Ishikawa (cell line): ENCODE results near the gene ARHGAP12.

ENCODE experiments used
- CEBPB ChIP-seq: IDR thresholded peaks from 2 replicates; pipeline ENCODE4 v1.6.1; 2012
- CREB1 ChIP-seq: IDR thresholded peaks from 2 replicates; pipeline ENCODE4 v1.6.1; 2012; ENCODE audit warnings: low read depth
- EGR1 ChIP-seq: IDR thresholded peaks from 2 replicates; pipeline ENCODE4 v1.6.1; 2012
- EP300 ChIP-seq: IDR thresholded peaks from 2 replicates; pipeline ENCODE4 v1.6.1; 2012; ENCODE audit warnings: borderline replicate concordance
- FOXM1 ChIP-seq: IDR thresholded peaks from 2 replicates; pipeline ENCODE4 v1.6.1; 2012; ENCODE audit warnings: low read depth, borderline replicate concordance
- MAX ChIP-seq: IDR thresholded peaks from 2 replicates; pipeline ENCODE4 v1.6.1; 2012
- REST ChIP-seq: IDR thresholded peaks from 2 replicates; pipeline ENCODE4 v1.6.1; 2012; ENCODE audit warnings: low read depth, mild to moderate bottlenecking
- TAF1 ChIP-seq: IDR thresholded peaks from 2 replicates; pipeline ENCODE4 v1.6.1; 2012; ENCODE audit warnings: low read depth, mild to moderate bottlenecking
- TCF12 ChIP-seq: IDR thresholded peaks from 2 replicates; pipeline ENCODE4 v1.6.1; 2012; ENCODE audit warnings: low read depth
- USF1 ChIP-seq: IDR thresholded peaks from 2 replicates; pipeline ENCODE4 v1.6.1; 2012
- YY1 ChIP-seq: IDR thresholded peaks from 2 replicates; pipeline ENCODE4 v1.6.1; 2012; ENCODE audit warnings: low read depth

GRCh38 chr10:31757831-31758230 is 170.8 kb downstream of the ARHGAP12 start:
- TF ChIP-seq EGR1, result no peak
- no peak for TF ChIP-seq EP300
- no peak for TF ChIP-seq TAF1
- TF ChIP-seq REST, result no peak
- TF ChIP-seq CREB1, result no peak
- TF ChIP-seq FOXM1, result no peak
- TF ChIP-seq YY1, result no peak
- no peak for TF ChIP-seq CEBPB
- TF ChIP-seq MAX, result no peak
- TF ChIP-seq TCF12, result no peak
- TF ChIP-seq USF1, result no peak
